GM12878 (cell line): ENCODE data around the gene TNFRSF14. TPM values are rescaled to one million over a fixed set of nuclear protein-coding genes. Genes with fewer than 3 reads are reported as not detected.

Experiments used
- ATAC-seq: fragments of 200-7000 bp; cut with Tn5 transposase; 3 replicates; pipeline ENCODE4 v1.9.1; 2020; ENCODE audit warnings: mild to moderate bottlenecking, moderate library complexity
- BruUV-seq: library from RNA; stranded (reverse); fragments of 400-500 nt; replicated peaks from 2 replicates; lab custom pipeline; 2021; lab: Mats Ljungman, UMichigan
- CTCF ChIA-PET: fragments of 300-600 bp; sonication (Branson Sonifier 250); formaldehyde crosslinking; extraction: SDS; loops from one replicate; lab custom pipeline; 2021; ENCODE audit warnings: inconsistent platforms; lab: Yijun Ruan, JAX
- POLR2A ChIA-PET: fragments of 350-600 bp; formaldehyde crosslinking; extraction: SDS; loops from one replicate; lab custom pipeline; 2021; ENCODE audit warnings: inconsistent platforms; lab: Charles Lee
- RAD21 ChIA-PET: fragments of 300-600 bp; sonication (Branson Sonifier 250); formaldehyde crosslinking; loops from one replicate; lab custom pipeline; 2023; ENCODE audit warnings: antibody characterized with exemption; ENCODE audit not compliant: unreplicated experiment; lab: Charles Lee
- SMC1A ChIA-PET: fragments of 300-600 bp; sonication (Branson Sonifier 250); formaldehyde crosslinking; loops from one replicate; lab custom pipeline; 2023; ENCODE audit not compliant: unreplicated experiment, uncharacterized antibody; lab: Charles Lee
- DNase-seq: peaks from one replicate; pipeline ENCODE4 v3.0.0-alpha.2; 2011; ENCODE audit warnings: low read depth, low spot score
- FAIRE-seq: peaks from 3 replicates; lab custom pipeline; 2011; peaks lifted over from hg19 to GRCh38; lab: Jason Lieb, UNC
- H2AFZ ChIP-seq: 2 replicates; pipeline ENCODE4 v1.6.0; 2011; ENCODE audit warnings: low read depth, low read length, control low read depth; ENCODE audit not compliant: control insufficient read depth
- H3K27ac ChIP-seq: 2 replicates; pipeline ENCODE4 v1.5.1; 2011; ENCODE audit warnings: control low read depth; ENCODE audit not compliant: control insufficient read depth, insufficient read depth
- H3K27me3 ChIP-seq, 2 experiments: replicated peaks in 1 of 2; 2 replicates each; pipeline versions ENCODE4 v1.6.0 to v1.6.1; 2011; ENCODE audit warnings: low read length in 1 of 2; ENCODE audit not compliant: control insufficient read depth in 2 of 2, insufficient read depth in 2 of 2
- H3K36me3 ChIP-seq, 2 experiments: 2 replicates each; pipeline ENCODE4 v1.5.1; 2011; ENCODE audit warnings: low read length in 1 of 2; ENCODE audit not compliant: control insufficient read depth in 2 of 2, insufficient read depth in 2 of 2
- H3K4me1 ChIP-seq: 2 replicates; pipeline ENCODE4 v1.6.1; 2011; ENCODE audit warnings: mild to moderate bottlenecking, low read length, moderate library complexity, mixed read lengths; ENCODE audit not compliant: control insufficient read depth, insufficient read depth
- H3K4me2 ChIP-seq: 2 replicates; pipeline ENCODE4 v1.6.0; 2011; ENCODE audit warnings: control low read depth; ENCODE audit not compliant: control insufficient read depth, insufficient read depth
- H3K4me3 ChIP-seq: fragments of 200-600 bp; sonication (generic); 2 replicates; pipeline ENCODE4 v1.5.1; 2016
- H3K79me2 ChIP-seq: 2 replicates; pipeline ENCODE4 v1.6.0; 2011; ENCODE audit warnings: low read length; ENCODE audit not compliant: control insufficient read depth, insufficient read depth
- H3K9ac ChIP-seq: 2 replicates; pipeline ENCODE4 v1.8.0; 2011; ENCODE audit warnings: low read length, control low read depth, mixed read lengths; ENCODE audit not compliant: control insufficient read depth, insufficient read depth
- H3K9me3 ChIP-seq: replicated peaks from 3 replicates; pipeline ENCODE4 v1.5.1; 2011; ENCODE audit warnings: mild to moderate bottlenecking, low read length; ENCODE audit not compliant: control insufficient read depth, insufficient read depth
- H4K20me1 ChIP-seq: 2 replicates; pipeline ENCODE4 v1.6.0; 2011; ENCODE audit not compliant: control insufficient read depth, insufficient read depth
- ATF7 ChIP-seq: fragments of 450-650 bp; IDR thresholded peaks from 2 replicates; pipeline ENCODE4 v1.6.1; 2016; ENCODE audit warnings: low read depth, mild to moderate bottlenecking
- CHD2 ChIP-seq: IDR thresholded peaks from 2 replicates; pipeline ENCODE4 v1.6.1; 2011; ENCODE audit warnings: low read depth, low read length, improper control_type of control experiment, borderline replicate concordance
- IRF5 ChIP-seq: fragments of 450-650 bp; IDR thresholded peaks from 2 replicates; pipeline ENCODE4 v1.6.1; 2017; ENCODE audit warnings: borderline replicate concordance
- MXI1 ChIP-seq: fragments of 150-350 bp; IDR thresholded peaks from 2 replicates; pipeline ENCODE4 v1.6.1; 2011; ENCODE audit warnings: low read depth, mild to moderate bottlenecking, inconsistent platforms, low read length, improper control_type of control experiment
- NR2F1 ChIP-seq: fragments of 450-650 bp; conservative IDR thresholded peaks from 2 replicates; pipeline ENCODE4 v1.6.1; 2017; ENCODE audit warnings: mild to moderate bottlenecking
- POLR2AphosphoS5 ChIP-seq: IDR thresholded peaks from 2 replicates; pipeline ENCODE4 v1.6.1; 2011; ENCODE audit warnings: mild to moderate bottlenecking, low read length, inconsistent platforms
- RB1 ChIP-seq: fragments of 450-650 bp; formaldehyde crosslinking; IDR thresholded peaks from 2 replicates; pipeline ENCODE4 v1.6.1; 2017; ENCODE audit warnings: mild to moderate bottlenecking, borderline replicate concordance
- SREBF2 ChIP-seq: IDR thresholded peaks from 2 replicates; pipeline ENCODE4 v1.6.1; 2012; ENCODE audit warnings: mild to moderate bottlenecking, low read length
- TCF12 ChIP-seq: IDR thresholded peaks from 2 replicates; pipeline ENCODE4 v1.6.1; 2011; ENCODE audit warnings: low read depth, mild to moderate bottlenecking, low read length
- ZBTB11 ChIP-seq: fragments of 450-650 bp; formaldehyde crosslinking; IDR thresholded peaks from 2 replicates; pipeline ENCODE4 v1.5.0; 2022; ENCODE audit warnings: mild to moderate bottlenecking, missing genetic modification characterization
- WGBS: methylation state at CpG from one replicate; pipeline ENCODE4 v1.1.6; 2016; ENCODE audit warnings: low lambda C conversion rate; ENCODE audit not compliant: insufficient replicate concordance, insufficient coverage; ENCODE audit errors: missing lambda C conversion rate; 5-methylcytosine and 5-hydroxymethylcytosine counted together
- in situ Hi-C: fragments of 300-500 bp; cut with MboI; formaldehyde crosslinking; loops from 9 replicates; pipeline ENCODE4 v1.14.3; 2018; ENCODE audit warnings: mixed read lengths
- intact Hi-C: fragments of 100-400 bp; cut with micrococcal nuclease; formaldehyde crosslinking; loops from one replicate; pipeline ENCODE4 v1.14.2; 2022; ENCODE audit not compliant: unreplicated experiment
- polyA plus RNA-seq, 11 experiments: library from polyadenylated mRNA; depleted of rRNA in 4 of 11; unstranded in 6 of 11; stranded (reverse) in 5 of 11; fragments of >200 nt; fragmentation: Nextera tagmentation in 4 of 11; fragmentation: Illumina TruSeq in 1 of 11; extraction: Ambion mirVana in 4 of 11; extraction: Trizol in 1 of 11; gene quantifications; 1 replicate in 1 of 11; 2 replicates in 10 of 11; pipeline versions ENCODE4 v1.2.1 to v1.2.3, GENCODE V29; 2011 to 2016; ENCODE audit warnings: inconsistent platforms in 2 of 11, missing spikeins in 2 of 11, low read depth in 1 of 11
- total RNA-seq, 4 experiments: library from RNA; depleted of rRNA in 3 of 4; stranded (reverse); fragments of >200 nt in 3 of 4; fragmentation: Illumina TruSeq in 1 of 4; extraction: Trizol in 1 of 4; gene quantifications; 2 replicates each; pipeline versions ENCODE4 v1.2.1 to v1.2.3, GENCODE V29; 2013 to 2021
- TF ChIP-seq, protein P1 (sequence below): fragments of 450-650 bp; IDR thresholded peaks from 2 replicates; pipeline ENCODE4 v1.6.1; 2016; ENCODE audit warnings: mild to moderate bottlenecking
- TF ChIP-seq, protein P2 (sequence below), 3 experiments: IDR thresholded peaks in 2 of 3; conservative IDR thresholded peaks in 1 of 3; 2 replicates each; pipeline ENCODE4 v1.5.1; 2011; ENCODE audit warnings: low read depth in 3 of 3, low read length in 3 of 3, mild to moderate bottlenecking in 3 of 3, control low read depth in 2 of 3, moderate library complexity in 2 of 3, inconsistent platforms in 1 of 3, mixed read lengths in 1 of 3; ENCODE audit not compliant: control insufficient read depth in 2 of 3, insufficient read depth in 1 of 3; ENCODE audit errors: extremely low read depth in 1 of 3

The TNFRSF14 gene
- total and polyA plus RNA-seq, 10 of the 15 experiments (the other 5 are each of a cell fraction or from before 2014, with no cell fraction given) = 0.43 to 114 (median 41.5) TPM

DNA sequence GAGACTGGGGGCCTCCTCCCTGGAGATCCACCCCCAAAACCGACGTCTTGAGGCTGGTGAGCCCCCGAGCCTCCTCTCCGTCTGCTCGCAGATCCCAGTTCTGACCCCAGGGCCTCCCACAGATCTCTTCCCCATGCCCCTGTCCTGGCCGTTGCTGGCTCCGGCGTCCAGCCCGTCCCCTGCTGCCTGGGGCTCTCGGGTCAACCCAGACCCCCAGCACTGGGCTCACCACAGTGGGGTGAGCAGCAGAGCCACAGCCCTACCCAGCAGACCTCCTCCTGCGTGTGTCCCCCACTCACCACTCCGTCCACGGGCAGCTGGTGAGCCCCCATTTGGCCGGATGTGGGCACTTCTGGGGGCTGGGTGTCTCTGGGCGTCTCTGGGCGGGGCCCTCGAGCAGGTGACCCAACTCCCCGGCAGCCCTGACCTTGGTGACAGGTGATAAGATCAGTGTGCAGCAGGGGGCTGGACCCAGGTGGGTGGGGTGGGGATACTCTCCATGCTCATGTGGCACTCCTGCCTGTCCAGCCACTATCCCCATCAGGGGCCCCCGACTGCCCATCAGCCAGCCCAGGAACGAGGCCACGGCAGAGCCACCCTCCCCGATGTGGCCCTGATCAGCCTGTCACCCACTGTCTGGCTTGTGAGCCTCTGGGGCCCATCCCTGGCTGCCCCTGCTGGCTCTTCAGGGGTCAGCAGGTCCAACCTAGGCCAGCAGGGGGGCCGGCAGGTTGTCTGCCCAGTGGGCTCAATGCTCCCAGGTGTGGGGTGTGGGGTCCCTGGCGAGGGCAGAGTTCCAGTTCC lies 709 bp downstream of the TNFRSF14 start:
- peak overlapping the region; percentile 87 for H3K4me3 ChIP-seq
- RAD21 ChIA-PET = interaction anchor here (1.3 to 3.3 kb wide), 8 partner anchors 8 to 163 kb away, joined by 3 to 41 read pairs (median 12); partner anchors contain the start of gene PANK4
- in situ Hi-C loops (no loop called here), intact Hi-C loops (loop anchor here (1.0 to 5.0 kb wide), 2 partner anchors 21 to 865 kb away; no protein-coding TSS in a partner anchor)
- peak; percentile 47 for FAIRE-seq
- SMC1A ChIA-PET = interaction anchor here (0.9 to 4.7 kb wide), 5 partner anchors 9 to 27 kb away, joined by 3 to 39 read pairs (median 7); partner anchors contain the start of gene PRXL2B
- peaks cover 0 to 2% of the 10 kb centered on the region in 2 experiments; a peak in 2 of 4 replicates for H3K36me3 ChIP-seq
- no TSS peak for BruUV-seq
- peaks cover 25% of the 10 kb centered on the region for H3K4me1 ChIP-seq
- H3K9ac ChIP-seq = peak overlapping the region; percentile 98
- H3K79me2 ChIP-seq = peaks cover 38% of the 10 kb centered on the region
- peak overlapping the region; percentile 24 for H2AFZ ChIP-seq
- H3K27ac ChIP-seq = peak overlapping the region; percentile 99
- H3K9me3 ChIP-seq = no peaks in the 10 kb centered on the region
- WGBS = under 1% methylated on average over 23 of the region's 24 CpGs
- CTCF ChIA-PET = interaction anchor here (0.8 to 5.1 kb wide), 9 partner anchors 9 to 144 kb away, joined by 3 to 54 read pairs (median 6); partner anchors contain the start of genes PEX10 and PRXL2B
- peak overlapping the region; percentile 97 for H3K4me2 ChIP-seq
- POLR2A ChIA-PET = interaction anchor here (0.6 to 5.5 kb wide), 5 partner anchors 9 to 27 kb away, joined by 4 to 61 read pairs (median 23); partner anchors contain the start of gene PRXL2B
- H3K27me3 ChIP-seq = no peaks in the 10 kb centered on the region
- ATAC-seq = peak; percentile 41
- H4K20me1 ChIP-seq = no peaks in the 10 kb centered on the region
- DNase-seq = no peak
- TF ChIP-seq CHD2 (peak; percentile 53; the same call in 1 of the 2 replicates), RB1 (no peak), IRF5 (no peak), SREBF2 (no peak), MXI1 (0 out of 2 replicates have a peak, but pooled peaks have one; percentile 28), TCF12 (peak; percentile 70; the same call in 1 of the 2 replicates), NR2F1 (peak; percentile 49), ATF7 (no peak), POLR2AphosphoS5 (peak; percentile 25; the same call in 1 of the 2 replicates), ZBTB11 (CRISPR knock-in tag) (0 out of 2 replicates have a peak, but pooled peaks have one; percentile 15)
- TF ChIP-seq, protein P1, sequence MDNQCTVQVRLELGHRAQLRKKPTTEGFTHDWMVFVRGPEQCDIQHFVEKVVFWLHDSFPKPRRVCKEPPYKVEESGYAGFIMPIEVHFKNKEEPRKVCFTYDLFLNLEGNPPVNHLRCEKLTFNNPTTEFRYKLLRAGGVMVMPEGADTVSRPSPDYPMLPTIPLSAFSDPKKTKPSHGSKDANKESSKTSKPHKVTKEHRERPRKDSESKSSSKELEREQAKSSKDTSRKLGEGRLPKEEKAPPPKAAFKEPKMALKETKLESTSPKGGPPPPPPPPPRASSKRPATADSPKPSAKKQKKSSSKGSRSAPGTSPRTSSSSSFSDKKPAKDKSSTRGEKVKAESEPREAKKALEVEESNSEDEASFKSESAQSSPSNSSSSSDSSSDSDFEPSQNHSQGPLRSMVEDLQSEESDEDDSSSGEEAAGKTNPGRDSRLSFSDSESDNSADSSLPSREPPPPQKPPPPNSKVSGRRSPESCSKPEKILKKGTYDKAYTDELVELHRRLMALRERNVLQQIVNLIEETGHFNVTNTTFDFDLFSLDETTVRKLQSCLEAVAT = peak; percentile 59; the same call in 1 of the 2 replicates
- TF ChIP-seq, protein P2, sequence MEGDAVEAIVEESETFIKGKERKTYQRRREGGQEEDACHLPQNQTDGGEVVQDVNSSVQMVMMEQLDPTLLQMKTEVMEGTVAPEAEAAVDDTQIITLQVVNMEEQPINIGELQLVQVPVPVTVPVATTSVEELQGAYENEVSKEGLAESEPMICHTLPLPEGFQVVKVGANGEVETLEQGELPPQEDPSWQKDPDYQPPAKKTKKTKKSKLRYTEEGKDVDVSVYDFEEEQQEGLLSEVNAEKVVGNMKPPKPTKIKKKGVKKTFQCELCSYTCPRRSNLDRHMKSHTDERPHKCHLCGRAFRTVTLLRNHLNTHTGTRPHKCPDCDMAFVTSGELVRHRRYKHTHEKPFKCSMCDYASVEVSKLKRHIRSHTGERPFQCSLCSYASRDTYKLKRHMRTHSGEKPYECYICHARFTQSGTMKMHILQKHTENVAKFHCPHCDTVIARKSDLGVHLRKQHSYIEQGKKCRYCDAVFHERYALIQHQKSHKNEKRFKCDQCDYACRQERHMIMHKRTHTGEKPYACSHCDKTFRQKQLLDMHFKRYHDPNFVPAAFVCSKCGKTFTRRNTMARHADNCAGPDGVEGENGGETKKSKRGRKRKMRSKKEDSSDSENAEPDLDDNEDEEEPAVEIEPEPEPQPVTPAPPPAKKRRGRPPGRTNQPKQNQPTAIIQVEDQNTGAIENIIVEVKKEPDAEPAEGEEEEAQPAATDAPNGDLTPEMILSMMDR (IDR thresholded peaks at IDR 0.05 in 2 of 3, conservative IDR thresholded peaks at IDR 0.05 in 1 of 3; ENCODE audit: control insufficient read depth in 2 of 3, extremely low read depth in 1 of 3, insufficient read depth in 1 of 3, low read depth in 3 of 3, low read length in 3 of 3) = peak in 2 of 3 experiments; percentile 2 to 27; a peak in 1 of 6 replicates
